GM23338 (cell line): ENCODE results near the gene TRAPPC14. TPM values are rescaled to one million over a fixed set of nuclear protein-coding genes. Genes with fewer than 3 reads are reported as not detected.
A peak's percentile ranks its signal among the peaks of the same experiment; 100 is the strongest.

Source experiments
- ATAC-seq: fragments of 200-7000 bp; cut with Tn5 transposase; 3 replicates; pipeline ENCODE4 v1.9.1; 2020
- DNase-seq: peaks from one replicate; pipeline ENCODE4 v3.0.0-alpha.2; 2015; ENCODE audit warnings: low spot score
- H2AFZ ChIP-seq: fragments of 200-600 bp; sonication (generic); 2 replicates; pipeline ENCODE4 v1.8.0; 2016; ENCODE audit warnings: antibody characterized with exemption, mild to moderate bottlenecking, moderate library complexity
- H3F3A ChIP-seq: fragments of 200-600 bp; sonication (generic); replicated peaks from 2 replicates; pipeline ENCODE4 v1.8.0; 2017; ENCODE audit warnings: antibody characterized with exemption, mixed run types, low read depth
- H3K27ac ChIP-seq: fragments of 200-600 bp; sonication (generic); 2 replicates; pipeline ENCODE4 v1.6.1; 2016; ENCODE audit warnings: low read depth
- H3K27me3 ChIP-seq: fragments of 200-600 bp; sonication (generic); 2 replicates; pipeline ENCODE4 v1.8.0; 2016; ENCODE audit warnings: mild to moderate bottlenecking, mixed run types, moderate library complexity; ENCODE audit not compliant: insufficient read depth
- H3K36me3 ChIP-seq: fragments of 200-600 bp; sonication (generic); 2 replicates; pipeline ENCODE4 v1.8.0; 2016; ENCODE audit warnings: mild to moderate bottlenecking; ENCODE audit not compliant: insufficient read depth
- H3K4me1 ChIP-seq: fragments of 200-600 bp; sonication (generic); 2 replicates; pipeline ENCODE4 v1.8.0; 2016; ENCODE audit warnings: mild to moderate bottlenecking, moderate library complexity; ENCODE audit not compliant: insufficient read depth
- H3K4me2 ChIP-seq: fragments of 200-600 bp; sonication (generic); 2 replicates; pipeline ENCODE4 v1.7.1; 2017; ENCODE audit warnings: mixed run types
- H3K4me3 ChIP-seq: fragments of 200-600 bp; sonication (generic); 2 replicates; pipeline ENCODE4 v1.6.1; 2016; ENCODE audit warnings: mixed run types
- H3K79me2 ChIP-seq: fragments of 200-600 bp; sonication (generic); replicated peaks from 2 replicates; pipeline ENCODE4 v1.8.0; 2017; ENCODE audit warnings: mild to moderate bottlenecking; ENCODE audit not compliant: insufficient read depth
- H3K9me2 ChIP-seq: fragments of 200-600 bp; sonication (generic); 2 replicates; pipeline ENCODE4 v1.8.0; 2017; ENCODE audit not compliant: insufficient read depth
- H4K20me1 ChIP-seq: fragments of 200-600 bp; sonication (generic); replicated peaks from 2 replicates; pipeline ENCODE4 v1.8.0; 2017; ENCODE audit warnings: mild to moderate bottlenecking; ENCODE audit not compliant: insufficient read depth
- H3K27ac Mint-ChIP-seq: 2 replicates; pipeline ENCODE4 v1.8.0; 2020; ENCODE audit warnings: inconsistent platforms, mild to moderate bottlenecking, moderate library complexity, mixed read lengths
- H3K27me3 Mint-ChIP-seq: 3 replicates; pipeline ENCODE4 v1.8.0; 2022; ENCODE audit warnings: low read depth, mild to moderate bottlenecking, moderate library complexity, mixed read lengths, inconsistent platforms; ENCODE audit not compliant: insufficient read depth, poor library complexity
- H3K36me3 Mint-ChIP-seq: 3 replicates; pipeline ENCODE4 v1.8.0; 2021; ENCODE audit warnings: low read depth, mild to moderate bottlenecking, inconsistent platforms, moderate library complexity, mixed read lengths
- H3K4me1 Mint-ChIP-seq: 3 replicates; pipeline ENCODE4 v1.8.0; 2020; ENCODE audit warnings: mild to moderate bottlenecking, inconsistent platforms, mixed read lengths
- H3K4me3 Mint-ChIP-seq: 3 replicates; pipeline ENCODE4 v1.8.0; 2021; ENCODE audit warnings: moderate library complexity, mild to moderate bottlenecking, inconsistent platforms, mixed read lengths
- H3K9me3 Mint-ChIP-seq: 3 replicates; pipeline ENCODE4 v1.8.0; 2020; ENCODE audit warnings: moderate library complexity, mild to moderate bottlenecking, inconsistent platforms, mixed read lengths
- CREB1 ChIP-seq: fragments of 250-450 bp; sonication (Bioruptor Pico); IDR thresholded peaks from 2 replicates; pipeline ENCODE4 v1.5.0; 2020; ENCODE audit warnings: low read depth, mild to moderate bottlenecking, moderate library complexity
- CTCF ChIP-seq, 2 experiments: fragments of 200-600 bp in 1 of 2; sonication (generic) in 1 of 2; conservative IDR thresholded peaks; 2 replicates each; pipeline versions ENCODE4 v1.5.1 to v1.6.1; 2016 to 2017; ENCODE audit warnings: antibody characterized with exemption in 2 of 2, low read depth in 2 of 2, mild to moderate bottlenecking in 2 of 2, moderate library complexity in 1 of 2
- ETS1 ChIP-seq: IDR thresholded peaks from 2 replicates; pipeline ENCODE4 v1.6.1; 2016; ENCODE audit warnings: antibody characterized with exemption
- EZH2phosphoT487 ChIP-seq: fragments of 200-600 bp; sonication (generic); IDR thresholded peaks from one replicate; pipeline ENCODE4 v1.8.1; 2018; ENCODE audit warnings: antibody characterized with exemption; ENCODE audit not compliant: unreplicated experiment
- NANOG ChIP-seq: IDR thresholded peaks from 2 replicates; pipeline ENCODE4 v1.6.1; 2016; ENCODE audit warnings: antibody characterized with exemption, borderline replicate concordance
- REST ChIP-seq: IDR thresholded peaks from one replicate; pipeline ENCODE4 v1.6.1; 2018; ENCODE audit warnings: antibody characterized with exemption; ENCODE audit not compliant: unreplicated experiment
- STAT1 ChIP-seq: IDR thresholded peaks from one replicate; pipeline ENCODE4 v1.6.1; 2016; ENCODE audit warnings: antibody characterized with exemption; ENCODE audit not compliant: unreplicated experiment
- ZNF331 ChIP-seq: fragments of 250-450 bp; sonication (Bioruptor Pico); IDR thresholded peaks from 2 replicates; pipeline ENCODE4 v1.5.0; 2020; ENCODE audit warnings: low read depth, mild to moderate bottlenecking, moderate library complexity
- ZNF462 ChIP-seq: fragments of 250-450 bp; sonication (Bioruptor Pico); IDR thresholded peaks from 2 replicates; pipeline ENCODE4 v1.5.0; 2020; ENCODE audit warnings: mild to moderate bottlenecking, moderate library complexity
- polyA plus RNA-seq: library from polyadenylated mRNA; unstranded; fragments of >200 nt; fragmentation: Nextera tagmentation; extraction: Ambion mirVana; gene quantifications from 2 replicates; pipeline ENCODE4 v1.2.1, GENCODE V29; 2016
- total RNA-seq: library from RNA; depleted of rRNA; stranded (reverse); fragments of >200 nt; shearing (Covaris generic); gene quantifications from 2 replicates; pipeline ENCODE4 v1.2.3, GENCODE V29; 2014

Gene TRAPPC14
- total and polyA plus RNA-seq, 2 experiments from 2014 or later = 9.3 to 15.7 TPM

GRCh38 chr7:100119072-100119969 lies 39.2 kb downstream of the TRAPPC14 start, which contains the start of the genes CNPY4 and TAF6 (continued):
- TF ChIP-seq CTCF (conservative IDR thresholded peaks at IDR 0.05; ENCODE audit: low read depth in 2 of 2) (no peak), NANOG (no peak), ZNF331 (CRISPR knock-in tag) (no peak), STAT1 (no peak), REST (no peak)

GRCh38 chr7:100118388-100119071 lies 40.0 kb downstream of the TRAPPC14 start:
- H3K27me3 ChIP-seq = no peaks in the 10 kb centered on the region
- TF ChIP-seq EZH2phosphoT487 (no peak), ETS1 (no peak), CREB1 (CRISPR knock-in tag) (no peak), ZNF462 (CRISPR knock-in tag) (no peak)

More at GRCh38 chr7:100118388-100119071, 40.0 kb downstream of the TRAPPC14 start:
- no peaks in the 10 kb centered on the region for H3K9me2 ChIP-seq
- H3K36me3 Mint-ChIP-seq = peaks cover 26% of the 10 kb centered on the region
- H3K27ac ChIP-seq = peak overlapping the region; percentile 83
- no peaks in the 10 kb centered on the region; the same call in 2 of the 3 replicates for H3K9me3 Mint-ChIP-seq
- peaks cover 7% of the 10 kb centered on the region for H3K79me2 ChIP-seq
- H3K27ac Mint-ChIP-seq = peak overlapping the region; percentile 99
- H3K4me1 Mint-ChIP-seq = peaks cover 8% of the 10 kb centered on the region; the same call in 2 of the 3 replicates
- ATAC-seq (no peak; the same call in 1 of the 3 replicates), DNase-seq (peak; percentile 73)
- peak overlapping the region; percentile 88 for H3K4me3 ChIP-seq
- peak overlapping the region; percentile 83 for H3K4me2 ChIP-seq
- peaks cover 16% of the 10 kb centered on the region; the same call in 1 of the 2 replicates for H3F3A ChIP-seq
- peak overlapping the region; percentile 91; the same call in 1 of the 2 replicates for H2AFZ ChIP-seq
- H3K27me3 Mint-ChIP-seq = peaks cover 14% of the 10 kb centered on the region
- peaks cover 8% of the 10 kb centered on the region for H3K4me1 ChIP-seq
- H3K4me3 Mint-ChIP-seq = peak overlapping the region; percentile 94
- no peaks in the 10 kb centered on the region for H3K36me3 ChIP-seq
- no peaks in the 10 kb centered on the region; the same call in 1 of the 2 replicates for H4K20me1 ChIP-seq
